ENCODE data around the gene MACF1. TPM values are rescaled to one million over a fixed set of nuclear protein-coding genes. Genes with fewer than 3 reads are reported as not detected.

The MACF1 gene
- total RNA-seq, 2 donors from 2014 or later, result 434 to 605 TPM

DNA sequence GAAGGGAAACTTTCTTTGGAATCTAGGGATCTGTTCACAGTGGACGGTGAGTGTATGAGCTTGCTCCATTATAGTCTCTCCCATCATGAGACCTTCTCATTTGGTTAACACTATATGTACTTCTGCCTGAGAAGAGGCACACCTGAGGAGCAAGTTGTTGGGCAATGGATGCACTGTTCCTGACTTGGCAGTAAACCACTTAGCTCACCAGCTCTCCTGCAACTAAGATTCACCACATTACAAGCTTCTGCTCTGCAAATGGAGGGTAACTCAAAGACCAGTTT is 10.2 kb downstream of the MACF1 start:
- peaks cover 23% of the 10 kb centered on the region for H3K4me1 Mint-ChIP-seq
- peak overlapping the region; percentile 92 for H3K27ac Mint-ChIP-seq
- no peak for ATAC-seq (replicated peaks)

DNA sequence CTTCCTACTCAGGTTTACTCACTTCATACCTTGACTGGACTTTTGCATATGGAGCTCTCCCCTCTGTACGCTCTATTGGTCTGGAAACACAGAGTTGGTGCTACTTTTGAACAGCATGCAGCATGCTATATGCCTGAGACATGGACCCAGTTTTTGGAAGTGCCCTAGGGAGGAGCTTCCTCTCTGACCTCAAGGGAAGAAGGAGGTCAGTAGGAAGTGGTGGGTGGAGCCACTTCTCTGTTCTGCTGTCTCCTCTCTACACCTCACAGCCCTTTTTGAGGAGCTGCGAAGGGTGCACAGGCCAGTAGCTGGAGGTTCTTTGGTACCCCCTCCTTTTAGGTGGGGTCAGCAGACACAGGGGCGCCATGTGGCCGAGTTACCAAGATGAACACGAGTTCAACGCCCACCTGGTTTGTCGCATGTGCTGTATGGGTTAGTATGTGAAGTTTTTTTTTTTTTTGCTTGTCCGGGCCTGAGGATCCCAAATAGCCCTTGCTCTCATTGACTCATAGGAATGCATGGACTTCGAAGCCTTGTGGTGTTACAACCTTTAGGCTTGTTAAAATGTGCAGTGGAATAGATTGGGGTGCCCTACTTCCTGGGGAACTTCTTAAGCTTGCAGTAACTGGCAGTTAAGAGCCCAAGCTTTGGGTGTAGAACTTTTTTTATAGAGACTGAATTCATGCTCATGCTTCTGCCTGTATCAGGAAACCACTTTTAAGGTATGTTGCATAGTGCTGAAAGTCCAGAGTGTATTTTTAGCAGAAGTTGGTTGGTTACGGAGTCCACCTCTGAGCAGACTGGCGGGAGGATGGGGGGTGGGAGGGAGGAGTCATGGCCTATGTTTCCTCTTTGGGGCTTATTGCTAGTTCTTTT is 10.7 kb downstream of the MACF1 start:
- peak overlapping the region; percentile 92 for H3K4me3 Mint-ChIP-seq
- peak overlapping the region; percentile 92 for H3K27ac Mint-ChIP-seq
- H3K9me3 Mint-ChIP-seq, result no peaks in the 10 kb centered on the region
- peaks cover 23% of the 10 kb centered on the region for H3K4me1 Mint-ChIP-seq
- H3K27me3 Mint-ChIP-seq, result no peaks in the 10 kb centered on the region
- peaks cover 52% of the 10 kb centered on the region for H3K36me3 Mint-ChIP-seq (ENCODE audit: low read depth)
- peak; percentile 83 for ATAC-seq (replicated peaks)

More for the DNA sequence above, 10.2 kb downstream of the MACF1 start:
- Mint-ChIP-seq H3K36me3 (ENCODE audit: low read depth) (peaks cover 52% of the 10 kb centered on the region), H3K27me3 (no peaks in the 10 kb centered on the region), H3K4me3 (peak overlapping the region; percentile 92), H3K9me3 (no peaks in the 10 kb centered on the region)

DNA sequence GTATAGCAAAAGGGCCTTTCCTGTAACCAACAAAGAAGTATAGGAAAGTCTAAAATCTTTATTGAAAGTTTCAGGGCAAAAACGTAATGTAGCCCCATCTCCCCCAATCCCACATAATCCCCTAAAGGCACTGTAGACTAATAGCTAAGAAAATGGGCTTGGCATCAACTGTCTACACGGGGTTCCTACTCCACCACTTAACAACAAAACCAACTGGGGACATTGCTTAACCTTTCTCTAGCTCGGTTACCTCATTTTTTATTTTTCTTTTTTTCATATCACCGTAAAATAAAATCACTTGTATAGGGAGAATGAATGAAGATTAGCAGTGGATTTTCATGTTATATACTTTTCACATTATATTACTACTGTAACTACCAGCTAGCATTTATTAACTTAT is 12.3 kb downstream of the MACF1 start:
- H3K4me3 Mint-ChIP-seq, result peak overlapping the region; percentile 92
- no peaks in the 10 kb centered on the region for H3K27me3 Mint-ChIP-seq
- H3K27ac Mint-ChIP-seq, result peak overlapping the region; percentile 92
- H3K36me3 Mint-ChIP-seq (ENCODE audit: low read depth), result peaks cover 67% of the 10 kb centered on the region
- no peaks in the 10 kb centered on the region for H3K9me3 Mint-ChIP-seq
- ATAC-seq (replicated peaks), result no peak
- peaks cover 35% of the 10 kb centered on the region for H3K4me1 Mint-ChIP-seq

DNA sequence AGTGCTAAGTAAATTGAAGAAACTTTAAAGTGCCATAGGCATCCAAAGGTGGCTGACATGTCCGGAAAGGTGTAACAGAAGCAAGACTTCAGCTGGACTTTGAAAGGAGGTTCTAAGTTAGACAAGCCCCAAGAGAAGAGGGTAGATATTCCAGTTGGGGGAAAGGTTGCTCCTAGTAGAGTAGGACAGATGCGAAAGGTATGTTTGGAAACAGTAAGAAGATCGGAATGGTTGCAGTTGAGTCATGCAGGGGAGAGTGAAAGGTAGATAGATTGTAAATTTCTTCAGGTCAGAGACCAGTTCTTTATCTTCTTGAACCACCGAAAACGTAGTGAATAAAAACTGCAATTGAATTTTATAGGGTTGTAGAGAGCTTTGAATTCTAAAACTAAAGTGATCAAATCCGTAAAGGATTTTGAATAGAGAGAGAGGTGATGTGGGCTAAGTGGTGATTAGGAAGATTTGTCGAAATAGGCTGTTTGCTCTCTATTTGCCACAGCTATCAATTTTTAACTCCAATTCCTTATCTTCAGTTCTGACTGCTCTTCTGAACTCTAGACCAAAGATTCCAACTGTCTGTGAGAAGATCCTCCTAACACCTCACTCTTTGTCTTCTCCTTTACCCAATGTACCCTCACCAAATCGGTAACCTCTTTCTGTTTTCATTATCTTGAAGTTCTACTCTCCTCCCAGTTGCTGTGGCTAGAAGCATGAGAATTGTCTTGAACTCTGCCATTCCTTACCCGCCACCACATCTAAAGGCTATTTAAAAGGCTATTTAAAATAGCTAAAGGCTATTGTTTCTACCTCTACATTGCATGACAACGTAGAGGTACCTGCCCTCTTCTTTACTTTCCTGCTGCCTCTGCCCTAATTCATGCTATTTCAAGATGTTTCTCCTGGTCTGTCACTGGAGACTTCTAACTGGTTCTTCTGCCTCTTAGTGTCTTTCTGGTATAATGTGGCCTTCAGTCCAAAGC is 16.7 kb downstream of the MACF1 start:
- ATAC-seq (replicated peaks), result no peak
- Mint-ChIP-seq H3K4me1 (peaks cover 46% of the 10 kb centered on the region), H3K4me3 (peak overlapping the region; percentile 41), H3K36me3 (ENCODE audit: low read depth) (peaks cover 76% of the 10 kb centered on the region), H3K9me3 (no peaks in the 10 kb centered on the region), H3K27me3 (no peaks in the 10 kb centered on the region), H3K27ac (peak overlapping the region; percentile 31)

DNA sequence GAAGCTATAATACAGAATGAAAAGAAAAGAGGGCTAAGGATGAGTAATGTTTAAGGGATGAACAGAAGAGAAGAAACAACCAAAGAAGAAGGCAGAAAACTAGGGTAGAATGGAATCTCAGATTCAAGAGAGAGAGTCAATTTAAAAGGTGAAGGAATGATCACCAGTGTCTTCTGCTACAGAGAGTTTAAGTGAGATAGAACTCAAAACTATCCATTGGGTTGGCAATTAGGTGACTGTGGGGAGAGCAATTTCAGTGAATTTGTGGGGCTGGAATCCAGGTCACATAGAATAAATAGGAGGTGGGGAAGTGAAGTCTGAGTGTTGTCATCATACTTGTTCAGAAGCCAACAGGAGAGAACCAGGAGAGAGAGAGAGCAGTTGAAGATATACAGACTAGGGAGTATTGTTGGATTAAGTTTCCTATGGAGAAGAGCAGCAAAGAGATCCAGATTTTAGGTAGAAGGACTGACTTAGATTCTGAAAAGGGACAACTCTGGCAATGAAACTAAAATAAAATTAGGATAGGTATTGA is 19.9 kb downstream of the MACF1 start:
- no peaks in the 10 kb centered on the region for H3K27me3 Mint-ChIP-seq
- peak overlapping the region; percentile 10 for H3K4me3 Mint-ChIP-seq
- H3K27ac Mint-ChIP-seq, result peak overlapping the region; percentile 16
- H3K4me1 Mint-ChIP-seq, result peaks cover 46% of the 10 kb centered on the region
- peaks cover 73% of the 10 kb centered on the region for H3K36me3 Mint-ChIP-seq (ENCODE audit: low read depth)
- H3K9me3 Mint-ChIP-seq, result no peaks in the 10 kb centered on the region
- no peak for ATAC-seq (replicated peaks)

- Mint-ChIP-seq H3K27ac (no peak overlapping the region), H3K27me3 (no peaks in the 10 kb centered on the region), H3K9me3 (no peaks in the 10 kb centered on the region), H3K4me1 (peaks cover 49% of the 10 kb centered on the region), H3K4me3 (no peak overlapping the region), H3K36me3 (ENCODE audit: low read depth) (peaks cover 76% of the 10 kb centered on the region)
- ATAC-seq (replicated peaks), result no peak
Measured at GRCh38 chr1:39226836-39227235, 22.3 kb downstream of the MACF1 start.

DNA sequence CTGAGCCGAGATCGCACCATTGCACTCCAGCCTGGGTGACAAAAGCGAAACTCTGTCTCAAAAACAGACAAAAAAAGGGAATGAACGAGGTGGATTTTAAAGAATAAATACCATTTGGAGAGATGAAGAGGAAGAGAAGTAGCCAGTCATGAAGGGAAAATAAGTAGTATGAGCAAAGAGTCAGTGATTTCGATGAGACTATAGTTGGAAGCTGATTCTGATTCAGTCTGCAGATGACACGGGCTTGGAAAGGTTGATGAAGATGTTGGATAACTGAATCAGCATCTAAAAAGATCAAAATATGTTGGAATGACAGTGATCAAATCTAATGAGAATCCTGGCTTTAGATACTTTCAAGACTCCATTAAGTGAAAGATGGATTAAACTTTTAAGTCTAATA is 23.8 kb downstream of the MACF1 start:
- H3K4me3 Mint-ChIP-seq, result peak overlapping the region; percentile 14
- H3K36me3 Mint-ChIP-seq (ENCODE audit: low read depth), result peaks cover 75% of the 10 kb centered on the region
- no peak for ATAC-seq (replicated peaks)
- H3K27me3 Mint-ChIP-seq, result no peaks in the 10 kb centered on the region
- H3K27ac Mint-ChIP-seq, result no peak overlapping the region
- no peaks in the 10 kb centered on the region for H3K9me3 Mint-ChIP-seq
- H3K4me1 Mint-ChIP-seq, result peaks cover 44% of the 10 kb centered on the region

GRCh38 chr1:39229504-39229903 is 25.0 kb downstream of the MACF1 start:
- peaks cover 34% of the 10 kb centered on the region for H3K4me1 Mint-ChIP-seq
- H3K4me3 Mint-ChIP-seq, result peak overlapping the region; percentile 49
- H3K9me3 Mint-ChIP-seq, result no peaks in the 10 kb centered on the region
- peak overlapping the region; percentile 34 for H3K27ac Mint-ChIP-seq
- ATAC-seq (replicated peaks), result no peak
- no peaks in the 10 kb centered on the region for H3K27me3 Mint-ChIP-seq
- peaks cover 65% of the 10 kb centered on the region for H3K36me3 Mint-ChIP-seq (ENCODE audit: low read depth)

DNA sequence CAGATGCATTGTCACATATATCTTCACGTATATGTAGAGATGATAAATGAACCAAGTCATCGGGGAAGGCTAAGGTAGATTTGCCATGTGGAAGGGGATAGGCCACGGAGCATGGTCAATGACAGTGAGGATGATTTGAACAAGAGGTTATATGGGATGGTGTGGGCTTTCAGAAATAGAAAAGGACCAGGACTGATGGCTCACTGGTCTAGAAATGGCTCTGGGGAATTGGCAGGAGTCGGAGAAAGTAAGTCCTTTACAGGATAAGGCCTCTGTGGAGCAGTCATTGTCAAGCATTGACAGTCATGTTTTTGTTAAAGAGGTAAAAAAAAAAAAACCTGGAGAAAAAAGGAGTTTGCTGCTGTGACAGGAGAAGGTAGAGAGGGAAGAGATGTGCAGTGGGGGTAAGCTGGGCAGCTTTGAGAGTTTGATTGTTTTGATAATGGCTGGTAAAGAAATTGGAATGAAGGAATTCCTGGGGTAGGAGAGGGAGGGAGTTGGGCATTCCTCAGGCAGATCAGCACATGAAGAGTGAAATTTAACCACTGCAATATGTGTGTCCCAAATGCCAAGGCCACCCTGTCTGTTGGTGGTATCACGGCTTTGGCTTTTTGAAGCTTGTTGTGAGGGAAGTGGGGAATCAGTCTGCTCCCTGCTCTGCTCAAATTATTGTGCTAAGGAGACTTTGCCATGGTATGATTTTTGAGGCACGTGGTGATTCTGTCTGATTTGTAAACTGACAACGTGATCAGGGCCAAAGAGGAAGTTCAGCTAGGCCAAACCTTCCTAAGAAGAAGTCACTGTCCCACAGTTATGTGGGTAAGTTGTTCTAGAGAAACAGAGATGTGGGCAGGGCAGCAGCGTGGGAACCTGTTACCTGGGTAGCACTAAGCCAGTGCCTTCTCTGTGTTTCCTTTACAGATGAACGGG is 26.0 kb downstream of the MACF1 start:
- no peaks in the 10 kb centered on the region for H3K9me3 Mint-ChIP-seq
- peaks cover 67% of the 10 kb centered on the region for H3K36me3 Mint-ChIP-seq (ENCODE audit: low read depth)
- H3K4me1 Mint-ChIP-seq, result peaks cover 31% of the 10 kb centered on the region
- peak; percentile 82 for ATAC-seq (replicated peaks)
- H3K4me3 Mint-ChIP-seq, result peak overlapping the region; percentile 49
- no peaks in the 10 kb centered on the region for H3K27me3 Mint-ChIP-seq
- H3K27ac Mint-ChIP-seq, result peak overlapping the region; percentile 34

DNA sequence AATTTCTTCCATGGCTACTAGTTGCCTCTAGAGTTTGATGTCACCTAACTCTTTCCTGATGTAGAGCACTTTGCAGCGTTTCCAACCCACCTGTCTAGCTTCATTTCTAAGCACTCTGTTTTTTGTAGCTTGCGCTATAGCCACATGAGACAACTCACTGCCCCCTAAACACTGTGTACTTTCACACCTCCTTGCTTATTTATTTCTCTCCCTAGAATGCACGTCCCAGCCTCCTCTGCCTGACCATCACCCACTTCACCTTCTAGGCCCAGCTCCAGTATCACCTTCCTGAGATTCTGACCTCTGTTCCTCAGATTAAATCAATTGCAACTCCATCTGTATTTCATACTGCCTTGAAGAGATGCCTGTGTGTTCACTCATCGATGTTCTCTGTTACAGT is 32.5 kb downstream of the MACF1 start:
- peaks cover 28% of the 10 kb centered on the region for H3K4me1 Mint-ChIP-seq
- no peak for ATAC-seq (replicated peaks)
- no peaks in the 10 kb centered on the region for H3K9me3 Mint-ChIP-seq
- H3K4me3 Mint-ChIP-seq, result no peak overlapping the region
- no peaks in the 10 kb centered on the region for H3K27me3 Mint-ChIP-seq
- H3K27ac Mint-ChIP-seq, result peak overlapping the region; percentile 1
- peaks cover 83% of the 10 kb centered on the region for H3K36me3 Mint-ChIP-seq (ENCODE audit: low read depth)

- ATAC-seq (replicated peaks), result peak; percentile 7
- no peaks in the 10 kb centered on the region for H3K9me3 Mint-ChIP-seq
- H3K4me1 Mint-ChIP-seq, result peaks cover 22% of the 10 kb centered on the region
- H3K27me3 Mint-ChIP-seq, result no peaks in the 10 kb centered on the region
- no peak overlapping the region for H3K4me3 Mint-ChIP-seq
- H3K27ac Mint-ChIP-seq, result peak overlapping the region; percentile 20
- H3K36me3 Mint-ChIP-seq (ENCODE audit: low read depth), result peaks cover 81% of the 10 kb centered on the region
Measured at GRCh38 chr1:39238476-39238875, 34.0 kb downstream of the MACF1 start.

DNA sequence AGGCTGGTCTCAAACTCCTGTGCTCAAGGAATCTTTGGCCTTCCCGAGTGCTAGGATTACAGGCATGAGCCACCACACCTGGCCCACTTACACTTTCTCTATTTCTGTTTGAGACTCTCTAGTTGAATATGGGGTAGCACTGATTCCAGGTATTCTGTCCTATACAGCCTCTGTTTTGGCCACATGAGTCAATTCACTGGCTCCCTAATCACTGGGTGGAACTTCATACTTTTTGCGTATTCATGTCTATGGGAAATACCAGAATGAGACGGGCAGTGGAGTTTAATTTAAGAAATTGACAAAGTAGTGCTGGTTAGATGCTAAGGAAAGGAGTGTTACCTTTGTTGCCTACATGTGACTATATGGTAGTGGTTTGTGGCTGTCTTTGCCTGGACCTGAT is 35.5 kb downstream of the MACF1 start:
- H3K9me3 Mint-ChIP-seq, result no peaks in the 10 kb centered on the region
- H3K36me3 Mint-ChIP-seq (ENCODE audit: low read depth), result peaks cover 84% of the 10 kb centered on the region
- H3K27me3 Mint-ChIP-seq, result no peaks in the 10 kb centered on the region
- ATAC-seq (replicated peaks), result peak; percentile 58
- H3K4me3 Mint-ChIP-seq, result peak overlapping the region; percentile 14
- H3K4me1 Mint-ChIP-seq, result peaks cover 22% of the 10 kb centered on the region
- peak overlapping the region; percentile 42 for H3K27ac Mint-ChIP-seq

- Mint-ChIP-seq H3K27ac (peak overlapping the region; percentile 27), H3K9me3 (no peaks in the 10 kb centered on the region), H3K27me3 (no peaks in the 10 kb centered on the region), H3K4me1 (peaks cover 23% of the 10 kb centered on the region), H3K4me3 (no peak overlapping the region), H3K36me3 (ENCODE audit: low read depth) (peaks cover 63% of the 10 kb centered on the region)
- no peak for ATAC-seq (replicated peaks)
Measured at GRCh38 chr1:39243302-39243701, 38.8 kb downstream of the MACF1 start.

Measured in activated T-helper 17 cell treated with anti-CD3 and anti-CD28 coated beads, Interleukin-2, amount 50 U/mL, for 72 hours (primary cell).